Stimulated activated effector memory CD8-positive, alpha-beta T cell treated with anti-CD3 and anti-CD28 coated beads, Interleukin-12 subunit alpha, Interleukin-12 subunit beta, amount 100 ng/mL, for 72 hours (primary cell): Measurements from ENCODE around the gene WDR91.
"Not testable (repeated sequence)": the region's sequence is repeated elsewhere in the genome, so short reads cannot be mapped to it uniquely, and the experiment has no call there.

Experiments used
- ATAC-seq: fragments of 150-1000 bp; cut with Tn5 transposase; 2 replicates; pipeline ENCODE4 v1.10.0; 2021
- DNase-seq, 2 donors: peaks; one replicate each; pipeline ENCODE4 v3.0.0; 2021 to 2022; ENCODE audit warnings: low spot score in 2 of 2
- H3K27ac Mint-ChIP-seq: one replicate; pipeline ENCODE4 v1.8.0; 2022; ENCODE audit warnings: mild to moderate bottlenecking, mixed read lengths
- H3K36me3 Mint-ChIP-seq: one replicate; pipeline ENCODE4 v1.8.0; 2022; ENCODE audit warnings: mild to moderate bottlenecking, mixed read lengths
- H3K4me1 Mint-ChIP-seq: one replicate; pipeline ENCODE4 v1.8.0; 2022; ENCODE audit warnings: mixed read lengths
- H3K4me3 Mint-ChIP-seq: one replicate; pipeline ENCODE4 v1.8.0; 2022; ENCODE audit warnings: mild to moderate bottlenecking, mixed read lengths
- H3K9me3 Mint-ChIP-seq: one replicate; pipeline ENCODE4 v1.8.0; 2022; ENCODE audit warnings: mixed read lengths

WDR91 gene

DNA sequence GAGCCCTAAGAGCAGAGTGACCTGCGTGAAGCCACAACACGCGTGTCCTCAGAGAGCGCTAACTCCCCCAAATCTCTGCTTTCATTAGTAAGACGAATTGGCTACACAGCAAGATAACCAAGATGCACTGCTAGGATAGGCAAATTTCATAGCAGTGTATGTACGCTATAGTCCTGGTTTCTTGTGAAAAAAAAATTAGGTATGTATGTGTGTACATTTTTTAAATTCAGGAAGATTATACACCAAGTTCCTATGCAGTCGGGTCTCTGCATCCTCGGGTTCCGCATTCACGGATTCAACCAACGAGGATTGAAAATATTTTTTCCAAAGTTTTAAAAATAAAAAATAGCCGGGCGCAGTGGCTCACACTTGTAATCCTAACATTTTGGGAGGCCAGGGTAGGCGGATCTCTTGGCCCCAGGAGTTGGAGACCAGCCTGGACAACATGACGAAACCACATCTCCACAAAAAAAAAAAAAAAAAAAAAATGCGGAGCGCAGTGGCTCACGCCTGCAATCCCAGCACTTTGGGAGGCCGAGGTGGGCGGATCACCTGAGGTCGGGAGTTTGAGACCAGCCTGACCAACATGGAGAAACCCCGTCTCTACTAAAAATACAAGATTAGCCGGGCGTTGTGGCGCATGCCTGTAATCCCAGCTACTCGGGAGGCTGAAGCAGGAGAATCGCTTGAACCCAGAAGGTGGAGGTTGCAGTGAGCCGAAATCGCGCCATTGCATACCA is 790 bp upstream of the WDR91 start:
- Mint-ChIP-seq H3K4me1 (peaks cover 19% of the 10 kb centered on the region), H3K4me3 (peak overlapping the region; percentile 88), H3K27ac (peak overlapping the region; percentile 95)
- not testable (repeated sequence) for DNase-seq, ATAC-seq, H3K9me3 Mint-ChIP-seq, H3K36me3 Mint-ChIP-seq

GRCh38 chr7:135210888-135211178 is 493 bp downstream of the WDR91 start:
- Mint-ChIP-seq H3K9me3 (no peaks in the 10 kb centered on the region), H3K36me3 (peaks cover 16% of the 10 kb centered on the region), H3K4me3 (peak overlapping the region; percentile 88), H3K27ac (peak overlapping the region; percentile 95), H3K4me1 (peaks cover 22% of the 10 kb centered on the region)
- ATAC-seq (no peak), DNase-seq (no peak)

DNA sequence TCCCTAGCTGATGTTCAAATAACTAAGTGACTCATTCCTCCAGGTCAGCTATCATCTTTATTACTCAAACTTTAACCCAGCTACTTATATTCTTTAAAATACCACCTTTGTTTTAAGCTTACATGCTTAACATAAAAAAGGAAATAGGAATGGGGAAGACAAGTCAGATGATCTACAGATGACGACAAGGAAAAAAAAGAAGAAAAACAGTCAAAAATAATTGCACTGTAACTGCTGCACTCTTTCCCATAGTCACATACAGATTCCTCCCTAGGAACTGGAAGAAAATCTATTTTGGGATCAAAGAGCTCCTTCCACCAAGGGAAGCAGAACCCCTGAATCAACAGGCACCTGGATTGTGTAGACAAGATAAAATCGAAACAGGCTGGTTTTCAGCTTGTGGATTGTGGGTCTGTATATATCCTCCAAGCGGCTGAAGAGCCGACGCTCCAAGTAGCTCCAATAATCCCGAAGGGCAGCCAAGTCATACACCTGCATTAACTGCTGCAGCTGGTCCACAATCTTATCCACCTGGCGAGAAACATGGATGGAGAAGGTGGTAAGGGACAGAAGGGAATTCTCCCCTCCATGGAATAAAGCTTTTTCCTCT is 2.0 kb downstream of the WDR91 start:
- Mint-ChIP-seq H3K4me3 (no peak overlapping the region), H3K9me3 (no peaks in the 10 kb centered on the region), H3K4me1 (peaks cover 22% of the 10 kb centered on the region), H3K36me3 (peaks cover 28% of the 10 kb centered on the region), H3K27ac (no peak overlapping the region)
- peak in 1 of 2 donors; percentile 41 for DNase-seq
- ATAC-seq: no peak

GRCh38 chr7:135208102-135208793 is 3.1 kb downstream of the WDR91 start:
- ATAC-seq (no peak), DNase-seq (peak in 1 of 2 donors; percentile 46)
- peak overlapping the region; percentile 22 for H3K4me3 Mint-ChIP-seq
- no peaks in the 10 kb centered on the region for H3K9me3 Mint-ChIP-seq
- peaks cover 33% of the 10 kb centered on the region for H3K36me3 Mint-ChIP-seq
- peak overlapping the region; percentile 27 for H3K27ac Mint-ChIP-seq
- peaks cover 32% of the 10 kb centered on the region for H3K4me1 Mint-ChIP-seq

DNA sequence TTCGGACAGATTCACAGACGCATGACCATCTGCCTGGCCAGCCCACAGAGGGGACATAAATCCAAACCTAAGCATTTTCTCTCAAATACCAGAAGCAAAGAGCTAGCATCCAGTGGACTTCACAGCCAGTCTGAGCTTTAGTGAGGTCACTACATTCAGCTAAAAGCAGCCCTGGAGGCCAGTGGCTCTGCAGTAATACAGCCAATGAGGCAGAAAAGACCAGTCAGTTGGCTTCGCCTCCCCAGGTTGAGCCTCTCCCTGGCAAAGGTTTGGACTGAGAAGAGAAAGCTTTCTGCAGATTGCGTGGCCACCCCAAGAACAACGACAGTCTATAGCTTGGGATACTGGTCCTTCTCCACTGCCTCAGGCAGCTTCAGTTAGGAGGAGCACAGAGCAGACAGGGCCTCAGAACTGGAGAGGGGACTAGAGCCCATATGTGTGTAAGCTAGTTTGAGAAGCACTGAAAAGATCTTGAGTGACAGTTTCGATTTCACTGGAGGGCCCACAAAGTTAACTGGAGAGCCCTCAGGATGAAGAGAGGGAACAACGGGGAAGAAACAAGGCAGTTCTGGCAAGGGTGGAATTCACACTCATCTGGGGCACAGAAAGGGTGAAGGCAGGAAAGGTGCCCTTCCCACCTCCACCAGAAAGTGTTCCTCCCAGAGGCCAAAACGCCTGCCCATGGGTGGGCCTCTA is 3.8 kb downstream of the WDR91 start:
- H3K4me1 Mint-ChIP-seq: peaks cover 37% of the 10 kb centered on the region
- no peaks in the 10 kb centered on the region for H3K9me3 Mint-ChIP-seq

GRCh38 chr7:135206941-135207391 is 4.4 kb downstream of the WDR91 start:
- Mint-ChIP-seq H3K27ac (peak overlapping the region; percentile 53), H3K36me3 (peaks cover 41% of the 10 kb centered on the region), H3K9me3 (no peaks in the 10 kb centered on the region), H3K4me1 (peaks cover 42% of the 10 kb centered on the region), H3K4me3 (no peak overlapping the region)
- DNase-seq (peak in 1 of 2 donors; percentile 45), ATAC-seq (no peak)

More for the DNA sequence above, 3.8 kb downstream of the WDR91 start:
- Mint-ChIP-seq H3K27ac (peak overlapping the region; percentile 53), H3K4me3 (no peak overlapping the region), H3K36me3 (peaks cover 36% of the 10 kb centered on the region)
- DNase-seq (peak in 1 of 2 donors; percentile 49), ATAC-seq (no peak)

DNA sequence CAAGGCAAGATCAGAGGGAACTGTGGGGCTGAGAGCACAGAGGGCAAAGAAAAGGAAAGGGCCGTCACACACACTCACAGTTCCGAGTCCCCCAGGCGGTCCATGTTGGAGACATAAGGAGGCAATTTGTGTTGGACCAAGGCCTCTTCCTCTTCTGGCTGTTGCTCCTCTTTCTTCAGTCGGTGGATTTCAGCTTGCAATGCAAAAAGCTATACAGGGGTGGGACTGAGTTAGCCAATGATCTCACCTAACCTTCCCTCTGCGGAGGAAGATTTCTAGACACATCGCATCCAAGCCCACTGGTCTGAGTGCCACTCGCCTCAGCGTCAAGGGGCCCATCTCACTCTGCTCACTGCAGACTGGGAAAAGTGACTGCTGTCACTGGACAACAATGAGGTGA is 5.5 kb downstream of the WDR91 start:
- no peak overlapping the region for H3K27ac Mint-ChIP-seq
- H3K9me3 Mint-ChIP-seq: no peaks in the 10 kb centered on the region

DNA sequence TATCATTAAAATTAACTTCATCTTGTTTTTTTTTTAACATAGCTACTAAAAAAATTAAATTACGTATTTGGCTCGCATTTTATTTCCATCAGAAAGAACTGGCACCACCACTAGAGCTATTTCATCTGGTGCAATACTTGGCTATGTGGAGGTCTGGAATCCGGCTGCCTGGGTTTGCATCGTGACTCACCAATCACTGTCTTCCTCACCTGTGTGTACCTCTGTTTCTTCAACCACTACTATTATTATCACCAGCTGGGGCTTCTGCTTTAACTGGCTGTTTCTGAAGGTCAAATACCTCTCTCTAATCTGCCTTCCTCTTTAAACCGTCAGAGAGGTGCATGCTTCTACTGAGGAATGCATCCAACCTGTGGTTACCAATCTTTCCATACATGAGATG is 6.5 kb downstream of the WDR91 start:
- H3K9me3 Mint-ChIP-seq: no peaks in the 10 kb centered on the region
- H3K36me3 Mint-ChIP-seq: peaks cover 56% of the 10 kb centered on the region
- peaks cover 42% of the 10 kb centered on the region for H3K4me1 Mint-ChIP-seq
- H3K4me3 Mint-ChIP-seq: no peak overlapping the region
- DNase-seq (no peak), ATAC-seq (no peak)
- no peak overlapping the region for H3K27ac Mint-ChIP-seq

More for the DNA sequence above, 5.5 kb downstream of the WDR91 start:
- peaks cover 42% of the 10 kb centered on the region for H3K4me1 Mint-ChIP-seq
- DNase-seq (peak in 1 of 2 donors; percentile 28), ATAC-seq (no peak)
- peaks cover 52% of the 10 kb centered on the region for H3K36me3 Mint-ChIP-seq
- H3K4me3 Mint-ChIP-seq: no peak overlapping the region

DNA sequence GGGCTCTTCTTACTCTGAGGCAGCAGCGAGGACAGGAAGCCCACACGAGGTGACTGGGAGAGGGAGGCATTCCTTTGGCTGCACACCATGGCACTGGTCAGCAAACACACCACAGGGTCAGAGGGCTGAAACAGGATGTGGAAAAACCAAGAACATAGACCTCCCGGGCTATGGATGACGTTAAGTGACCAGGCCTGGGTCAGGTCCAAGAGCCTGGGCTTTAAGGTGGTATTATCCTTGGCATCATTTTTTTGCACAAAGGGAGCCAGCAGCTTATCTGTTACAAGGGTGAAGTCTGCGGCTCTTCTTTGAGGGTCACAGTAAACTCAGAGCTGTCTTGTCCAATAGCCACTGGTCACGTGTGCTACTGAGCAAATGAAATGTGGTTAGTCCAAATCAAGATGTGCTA is 7.0 kb downstream of the WDR91 start:
- DNase-seq (no peak), ATAC-seq (no peak)
- Mint-ChIP-seq H3K4me3 (no peak overlapping the region), H3K9me3 (no peaks in the 10 kb centered on the region), H3K4me1 (peaks cover 42% of the 10 kb centered on the region), H3K36me3 (peaks cover 59% of the 10 kb centered on the region), H3K27ac (no peak overlapping the region)

GRCh38 chr7:135201350-135201749 is 10.0 kb downstream of the WDR91 start:
- Mint-ChIP-seq H3K4me1 (peaks cover 20% of the 10 kb centered on the region), H3K36me3 (peaks cover 72% of the 10 kb centered on the region), H3K9me3 (no peaks in the 10 kb centered on the region), H3K27ac (no peak overlapping the region), H3K4me3 (no peak overlapping the region)
- no peak for ATAC-seq
- DNase-seq: no peak

DNA sequence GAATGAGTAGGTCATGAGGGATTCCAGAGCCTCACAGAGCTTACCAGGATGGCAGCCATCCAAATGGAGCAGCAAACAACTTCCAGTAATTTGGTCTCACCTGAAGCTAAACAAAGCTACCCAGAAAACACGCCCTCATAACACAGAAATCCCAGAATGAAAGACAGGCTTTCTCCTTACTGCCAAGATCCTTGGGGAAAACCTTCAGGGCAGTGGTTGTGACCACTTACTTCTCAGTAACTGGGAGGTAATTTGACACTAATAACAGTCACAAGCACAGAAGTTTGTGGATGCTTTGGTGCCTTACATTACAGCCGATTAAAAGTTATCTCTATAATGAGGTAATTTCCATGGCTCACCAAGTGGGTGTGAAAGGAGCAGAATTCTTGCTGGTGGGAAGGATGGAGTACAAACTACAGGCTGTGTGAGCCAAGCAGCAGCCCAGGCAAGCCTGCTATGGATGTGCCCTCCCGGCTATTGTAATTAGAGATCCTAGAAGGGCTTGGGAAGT is 10.4 kb downstream of the WDR91 start:
- ATAC-seq: no peak
- Mint-ChIP-seq H3K36me3 (peaks cover 70% of the 10 kb centered on the region), H3K4me1 (peaks cover 20% of the 10 kb centered on the region)

DNA sequence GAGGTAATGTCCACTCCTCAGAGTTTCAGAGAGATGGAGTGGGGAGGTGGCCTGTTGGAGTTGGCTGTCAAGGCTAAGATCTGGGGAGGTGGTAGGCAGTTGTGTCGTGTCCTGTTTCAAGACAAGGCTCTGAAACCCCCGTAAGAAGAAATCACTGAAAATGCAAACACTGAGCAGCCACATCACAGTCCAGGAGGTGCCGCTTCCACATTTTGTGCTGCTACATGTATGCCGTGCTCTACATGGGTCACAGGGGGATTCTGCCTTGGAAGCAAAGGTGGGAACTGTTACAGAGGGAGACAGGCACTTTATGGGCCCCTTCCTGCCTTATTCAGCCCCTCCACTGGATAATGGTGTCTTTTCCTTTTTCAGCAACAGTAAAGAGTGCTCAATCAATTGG is 11.9 kb downstream of the WDR91 start:
- Mint-ChIP-seq H3K4me3 (no peak overlapping the region), H3K36me3 (peaks cover 59% of the 10 kb centered on the region), H3K9me3 (no peaks in the 10 kb centered on the region), H3K27ac (peak overlapping the region; percentile 9), H3K4me1 (peaks cover 20% of the 10 kb centered on the region)
- DNase-seq (no peak), ATAC-seq (no peak)

More for the DNA sequence above, 10.4 kb downstream of the WDR91 start:
- peak in 1 of 2 donors; percentile 25 for DNase-seq
- H3K4me3 Mint-ChIP-seq: no peak overlapping the region
- no peaks in the 10 kb centered on the region for H3K9me3 Mint-ChIP-seq
- no peak overlapping the region for H3K27ac Mint-ChIP-seq

GRCh38 chr7:135197906-135198655 is 13.2 kb downstream of the WDR91 start:
- ATAC-seq (no peak), DNase-seq (no peak)
- no peak overlapping the region for H3K4me3 Mint-ChIP-seq
- H3K9me3 Mint-ChIP-seq: no peaks in the 10 kb centered on the region
- H3K27ac Mint-ChIP-seq: no peak overlapping the region
- H3K4me1 Mint-ChIP-seq: peaks cover 9% of the 10 kb centered on the region
- H3K36me3 Mint-ChIP-seq: peaks cover 60% of the 10 kb centered on the region

GRCh38 chr7:135197343-135197742 is 14.0 kb downstream of the WDR91 start:
- Mint-ChIP-seq H3K36me3 (peaks cover 63% of the 10 kb centered on the region), H3K27ac (no peak overlapping the region), H3K4me1 (peaks cover 3% of the 10 kb centered on the region), H3K9me3 (no peaks in the 10 kb centered on the region), H3K4me3 (no peak overlapping the region)
- ATAC-seq (peak; percentile 29), DNase-seq (no peak)
